ENCODE measurements around the gene CKAP2. TPM values are rescaled to one million over a fixed set of nuclear protein-coding genes. Genes with fewer than 3 reads are reported as not detected.
A peak's percentile ranks its signal among the peaks of the same experiment; 100 is the strongest.
"Not testable (repeated sequence)": the region's sequence is repeated elsewhere in the genome, so short reads cannot be mapped to it uniquely, and the experiment has no call there.

CKAP2 gene
- 10 to 100 TPM in 1 of 4 donors, 1 to 10 TPM in 3; 5.8 to 10.2 (median 7.1) TPM for total RNA-seq
- 10 to 100 TPM in 1 of 3 donors, 1 to 10 TPM in 2; 3.0 to 10.5 (median 6.2) TPM for polyA plus RNA-seq

- Histone ChIP-seq H3K4me1 (peaks cover 0 to 20% (median 16%) of the 10 kb centered on the region in 4 donors), H3K27me3 (no peaks in the 10 kb centered on the region), H3K27ac (peak within 1 kb of the TSS; percentile 88 to 96 (median 95)), H3K36me3 (no peaks in the 10 kb centered on the region), H3K4me3 (peak within 1 kb of the TSS; percentile 49 to 88 (median 73)), H3K9me3 (no peaks in the 10 kb centered on the region)
- intact Hi-C loops (cut with DNase I) = loop anchor here (5.0 to 10.0 kb wide), 4 partner anchors 162 to 1050 kb away; partner anchors contain the start of genes SUGT1 and WDFY2
- WGBS, 2 donors = 0% methylated on average over 56 of the region's 56 CpGs
- peak; percentile 97 for DNase-seq
- TF ChIP-seq EP300 (IDR thresholded peaks at IDR 0.05) (no peak), POLR2A (IDR thresholded peaks at IDR 0.05) (peak; percentile 46 to 54), POLR2AphosphoS5 (IDR thresholded peaks at IDR 0.05) (peak; percentile 71 to 94 (median 83)), CTCF (IDR thresholded peaks at IDR 0.05) (no peak)
These were observed at the start of gene CKAP2 for GRCh38 chr13:52454820-52455676. CKAP2 (plus strand) TSS chr13:52455478; CDS start chr13:52455557, 79 bp downstream.

GRCh38 chr13:52405767-52406494 lies 49.3 kb upstream of the CKAP2 start, which contains the start of gene THSD1:
THSD1 (minus strand) TSS chr13:52406172; CDS start chr13:52402600, 3,572 bp downstream.
- DNase-seq = peak; percentile 82

GRCh38 chr13:52406629-52407028 lies 48.6 kb upstream of the CKAP2 start:
- peak overlapping the region in 2 of 4 donors; percentile 47 to 50 for H3K4me3 ChIP-seq
- peaks cover 0 to 21% (median 0%) of the 10 kb centered on the region in 4 donors for H3K36me3 ChIP-seq
- TF ChIP-seq POLR2AphosphoS5 (IDR thresholded peaks at IDR 0.05) = no peak
- no peak for TF ChIP-seq CTCF (IDR thresholded peaks at IDR 0.05)
- no peak for TF ChIP-seq EP300 (IDR thresholded peaks at IDR 0.05)
- no peak for TF ChIP-seq POLR2A (IDR thresholded peaks at IDR 0.05)
- peaks cover 0 to 22% (median 13%) of the 10 kb centered on the region in 3 donors for H3K27me3 ChIP-seq
- WGBS, 2 donors = 41 to 61% methylated on average over 4 of the region's 4 CpGs
- DNase-seq = no peak
- H3K9me3 ChIP-seq = no peaks in the 10 kb centered on the region
- peaks cover 0 to 15% (median 12%) of the 10 kb centered on the region in 4 donors for H3K4me1 ChIP-seq
- H3K27ac ChIP-seq = peak overlapping the region in 2 of 4 donors; percentile 23 to 49
- intact Hi-C loops (cut with DNase I) = no loop called here

More at GRCh38 chr13:52405767-52406494, 49.3 kb upstream of the CKAP2 start, which contains the start of gene THSD1:
- intact Hi-C loops (cut with DNase I) = no loop called here
- Histone ChIP-seq H3K27ac (peak within 1 kb of the TSS; percentile 4 to 49 (median 18)), H3K4me3 (peak within 1 kb of the TSS; percentile 20 to 50 (median 42)), H3K36me3 (peaks cover 0 to 17% (median 0%) of the 10 kb centered on the region in 4 donors), H3K9me3 (no peaks in the 10 kb centered on the region), H3K4me1 (peaks cover 0 to 15% (median 12%) of the 10 kb centered on the region in 4 donors), H3K27me3 (peaks cover 0 to 22% (median 13%) of the 10 kb centered on the region in 3 donors)
- 1% methylated on average over 68 of the region's 68 CpGs for WGBS, 2 donors
- TF ChIP-seq CTCF (IDR thresholded peaks at IDR 0.05) (no peak), POLR2AphosphoS5 (IDR thresholded peaks at IDR 0.05) (peak in 3 of 4 donors; percentile 8 to 46 (median 27))

GRCh38 chr13:52407436-52407835 lies 47.8 kb upstream of the CKAP2 start:
- peaks cover 0 to 22% (median 13%) of the 10 kb centered on the region in 3 donors for H3K27me3 ChIP-seq
- H3K9me3 ChIP-seq; DNase-seq; intact Hi-C loops (cut with DNase I); H3K4me3 ChIP-seq; H3K27ac ChIP-seq: not testable (repeated sequence)
- peaks cover 0 to 15% (median 12%) of the 10 kb centered on the region in 4 donors for H3K4me1 ChIP-seq
- H3K36me3 ChIP-seq = peaks cover 0 to 26% (median 0%) of the 10 kb centered on the region in 4 donors
- WGBS, 2 donors = 97% methylated on average over 12 of the region's 12 CpGs

- 95 to 97% methylated on average over 33 of the region's 33 CpGs for WGBS, 2 donors
- Histone ChIP-seq H3K36me3 (peaks cover 0 to 33% (median under 1%) of the 10 kb centered on the region in 4 donors), H3K27me3 (peaks cover 0 to 22% (median 13%) of the 10 kb centered on the region in 3 donors), H3K4me1 (peaks cover 0 to 15% (median 12%) of the 10 kb centered on the region in 4 donors)
- intact Hi-C loops (cut with DNase I); DNase-seq; H3K9me3 ChIP-seq; H3K4me3 ChIP-seq; H3K27ac ChIP-seq: not testable (repeated sequence)
These were observed 47.1 kb upstream of the CKAP2 start for GRCh38 chr13:52408071-52408658.
